NCI-H2081 (cell line): ENCODE measurements around the gene FAM13B.

Experiments
- DNase-seq, 2 experiments: peaks; one replicate each; lab custom pipeline; 2025; lab: John Stamatoyannopoulos, UW

FAM13B gene

GRCh38 chr5:137899493-137899892, 133.4 kb downstream of the FAM13B start:
- no peak for DNase-seq

DNA sequence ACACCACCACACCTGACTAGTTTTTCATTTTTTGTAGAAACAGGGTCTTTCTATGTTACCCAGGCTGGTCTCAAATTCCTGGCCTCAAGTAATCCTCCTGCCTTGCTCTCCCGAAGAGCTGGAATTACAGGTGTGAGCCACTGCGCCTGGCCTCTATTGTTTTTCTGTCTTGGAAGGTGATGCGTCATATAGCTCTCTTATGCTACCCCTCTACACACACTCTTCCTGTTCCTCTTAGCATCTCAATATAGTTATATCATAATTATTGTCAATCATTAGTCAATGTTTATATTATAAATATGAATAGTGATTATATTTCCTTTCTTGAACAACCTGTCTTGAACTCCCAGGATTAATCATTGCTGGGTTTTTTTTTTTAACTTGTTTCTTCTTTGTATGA, 136.3 kb downstream of the FAM13B start:
- DNase-seq: no peak

DNA sequence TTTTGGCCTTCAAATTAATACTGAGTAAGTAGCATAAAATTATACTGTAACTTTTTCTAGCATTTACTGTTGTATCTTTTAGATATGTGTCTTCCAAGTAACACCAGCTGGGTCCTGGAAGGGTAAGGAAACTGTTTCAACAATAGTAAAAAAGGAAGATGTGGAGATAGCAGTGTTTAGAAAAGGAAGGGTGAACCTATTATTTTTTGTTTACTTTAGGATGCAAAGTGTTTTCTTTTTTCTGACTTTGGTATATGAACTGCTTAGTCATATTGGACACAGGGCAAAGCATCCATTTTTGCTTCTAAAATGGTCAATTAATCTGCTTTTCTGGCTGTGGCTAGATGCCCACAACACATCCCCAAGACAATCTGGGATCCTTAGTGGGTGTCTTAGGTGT, 138.3 kb downstream of the FAM13B start:
- no peak for DNase-seq

GRCh38 chr5:137891849-137892248, 141.0 kb downstream of the FAM13B start:
- no peak for DNase-seq

- DNase-seq: no peak
Measured at GRCh38 chr5:137890845-137891244, 142.0 kb downstream of the FAM13B start.

DNA sequence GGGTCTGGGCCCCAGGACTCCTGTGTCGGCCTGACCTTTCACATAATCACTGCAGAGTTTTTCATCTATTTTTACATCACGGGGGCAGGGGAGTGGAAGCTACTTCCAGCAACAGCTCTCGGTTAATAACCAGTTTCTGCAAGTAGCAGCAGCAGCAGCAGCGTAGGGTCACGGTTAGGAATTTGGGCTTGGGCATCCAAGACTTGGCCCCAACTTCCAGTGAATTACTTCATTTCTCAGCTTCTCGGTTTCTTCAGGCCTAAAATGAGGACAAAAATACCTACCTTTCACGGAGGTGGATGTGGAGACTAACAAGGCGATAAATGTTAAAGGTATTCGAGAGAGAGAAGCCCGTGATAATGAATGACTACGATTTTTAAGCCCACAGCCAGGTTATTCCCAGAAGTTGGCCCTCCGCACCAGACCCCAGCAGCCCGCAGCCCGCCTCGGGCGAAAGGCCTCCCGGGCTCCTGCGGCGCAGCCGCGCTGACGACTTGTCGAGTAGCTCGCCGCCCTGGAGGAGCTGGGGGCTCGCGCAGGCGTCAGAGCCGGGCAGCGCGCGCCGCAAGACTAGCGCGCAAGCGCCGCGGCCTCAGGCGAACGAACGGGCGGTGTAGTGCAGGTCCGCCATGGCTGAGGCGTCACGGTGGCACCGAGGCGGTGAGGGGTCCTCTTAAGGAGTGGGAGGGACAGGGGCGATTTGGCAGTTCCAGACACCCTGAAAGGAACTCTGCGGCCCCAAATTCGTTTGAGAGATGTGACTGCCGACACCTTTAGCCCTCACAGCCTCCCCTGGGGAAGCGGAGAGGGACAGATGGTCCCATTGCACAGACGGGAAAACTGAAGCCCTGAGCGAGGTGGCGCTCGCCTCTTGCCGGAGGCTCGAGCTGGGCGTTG, 143.8 kb downstream of the FAM13B start, which contains the start of gene PKD2L2:
TSS of gene PKD2L2 (plus strand) at position 595 of the 897 bp plus-strand sequence. CDS start at position 630, 35 bp downstream.
- DNase-seq: peak; percentile 88 to 91

DNA sequence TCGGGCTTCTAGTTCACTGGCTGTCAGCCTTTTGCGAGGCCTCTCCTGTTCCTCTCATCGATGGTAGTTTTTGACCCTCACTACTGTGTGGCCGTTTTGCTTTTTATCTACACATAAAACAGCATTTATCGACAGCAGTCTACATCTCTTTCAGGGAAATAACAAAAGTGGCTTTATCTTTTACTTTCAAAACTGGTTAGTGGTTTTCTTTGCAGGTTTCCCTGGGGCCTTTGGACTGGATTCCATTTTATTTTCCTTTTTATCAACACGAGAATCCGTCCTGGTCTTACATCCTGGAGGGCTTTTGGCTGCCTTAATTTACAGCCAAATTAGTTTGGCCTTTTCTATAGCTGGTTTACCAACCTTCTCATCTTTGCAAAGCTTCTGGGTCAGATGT, 144.4 kb downstream of the FAM13B start:
- DNase-seq: no peak
